Caco-2 (cell line): ENCODE results near the gene HADH. TPM values are rescaled to one million over a fixed set of nuclear protein-coding genes. Genes with fewer than 3 reads are reported as not detected.

Source experiments
- BruUV-seq: library from RNA; stranded (reverse); fragments of 400-500 nt; replicated peaks from 2 replicates; lab custom pipeline; 2021; lab: Mats Ljungman, UMichigan
- CTCF ChIA-PET: fragments of 300-600 bp; sonication (Branson Sonifier 250); formaldehyde crosslinking; loops from one replicate; lab custom pipeline; 2022; ENCODE audit warnings: antibody characterized with exemption; lab: Charles Lee
- POLR2A ChIA-PET: fragments of 300-600 bp; sonication (Branson Sonifier 250); formaldehyde crosslinking; loops from one replicate; lab custom pipeline; 2022; ENCODE audit warnings: antibody characterized with exemption; lab: Charles Lee
- DNase-seq, 2 experiments: peaks; one replicate each; pipeline versions ENCODE4 v3.0.0 to v3.0.0-alpha.2; 2020 to 2022
- H3K27me3 ChIP-seq: replicated peaks from 2 replicates; pipeline ENCODE4 v1.6.0; 2011; ENCODE audit warnings: low read length; ENCODE audit not compliant: control insufficient read depth, insufficient read depth
- H3K36me3 ChIP-seq: 2 replicates; pipeline ENCODE4 v1.5.1; 2011; ENCODE audit warnings: low read length; ENCODE audit not compliant: control insufficient read depth, insufficient read depth
- H3K4me1 ChIP-seq: fragments of 250-450 bp; sonication (Bioruptor Pico); 2 replicates; pipeline ENCODE4 v1.5.1; 2020; ENCODE audit warnings: mild to moderate bottlenecking
- H3K4me3 ChIP-seq: 2 replicates; pipeline ENCODE4 v1.5.1; 2011; ENCODE audit warnings: low read depth, mild to moderate bottlenecking, control low read depth, low read length
- H3K9me3 ChIP-seq: fragments of 250-450 bp; sonication (Bioruptor Pico); 2 replicates; pipeline ENCODE4 v1.5.1; 2020; ENCODE audit warnings: mild to moderate bottlenecking, moderate library complexity
- H3K27ac Mint-ChIP-seq: one replicate; pipeline ENCODE4 v1.8.0; 2022; ENCODE audit warnings: mixed read lengths; ENCODE audit not compliant: unreplicated experiment
- H3K27me3 Mint-ChIP-seq: one replicate; pipeline ENCODE4 v1.8.0; 2022; ENCODE audit warnings: mixed read lengths; ENCODE audit not compliant: insufficient read depth, unreplicated experiment
- H3K36me3 Mint-ChIP-seq: one replicate; pipeline ENCODE4 v1.8.0; 2022; ENCODE audit warnings: mild to moderate bottlenecking, mixed read lengths; ENCODE audit not compliant: insufficient read depth, unreplicated experiment
- H3K4me1 Mint-ChIP-seq: one replicate; pipeline ENCODE4 v1.8.0; 2022; ENCODE audit warnings: low read depth, mixed read lengths; ENCODE audit not compliant: unreplicated experiment
- H3K4me3 Mint-ChIP-seq: one replicate; pipeline ENCODE4 v1.8.0; 2022; ENCODE audit warnings: mild to moderate bottlenecking, moderate library complexity, mixed read lengths; ENCODE audit not compliant: unreplicated experiment
- H3K9me3 Mint-ChIP-seq: one replicate; pipeline ENCODE4 v1.8.0; 2022; ENCODE audit warnings: mixed read lengths; ENCODE audit not compliant: unreplicated experiment
- CTCF ChIP-seq, 2 experiments: fragments of 200-600 bp in 1 of 2; IDR thresholded peaks; 1 replicate in 1 of 2; 2 replicates in 1 of 2; pipeline versions ENCODE4 v1.5.1 to v1.8.0; 2011 to 2022; ENCODE audit warnings: antibody characterized with exemption in 1 of 2, control low read depth in 1 of 2, inconsistent platforms in 1 of 2, low read depth in 1 of 2, low read length in 1 of 2, mild to moderate bottlenecking in 1 of 2, moderate library complexity in 1 of 2; ENCODE audit not compliant: insufficient read depth in 1 of 2, severe bottlenecking in 1 of 2, unreplicated experiment in 1 of 2
- intact Hi-C: fragments of 100-400 bp; cut with micrococcal nuclease; formaldehyde crosslinking; loops from one replicate; pipeline ENCODE4 v1.10.0; 2022; ENCODE audit not compliant: unreplicated experiment
- total RNA-seq: library from RNA; stranded (reverse); gene quantifications from 2 replicates; pipeline ENCODE4 v1.2.3, GENCODE V29; 2022

Gene HADH
- total RNA-seq, 1 experiment from 2014 or later, result 35.8 TPM

GRCh38 chr4:108033348-108033747 is 43.7 kb downstream of the HADH start:
- intact Hi-C loops, result loop anchor here (5.0 kb wide), 1 partner anchor 459 kb away; no protein-coding TSS in a partner anchor
- TF ChIP-seq CTCF (IDR thresholded peaks at IDR 0.05; ENCODE audit: insufficient read depth in 1 of 2, low read depth in 1 of 2, low read length in 1 of 2, severe bottlenecking in 1 of 2, unreplicated experiment in 1 of 2), result no peak
- Histone ChIP-seq H3K9me3 (no peaks in the 10 kb centered on the region), H3K4me3 (no peak overlapping the region), H3K36me3 (peaks cover 2% of the 10 kb centered on the region; the same call in 1 of the 2 replicates), H3K4me1 (no peaks in the 10 kb centered on the region), H3K27me3 (no peaks in the 10 kb centered on the region)
- no peak overlapping the region for H3K4me3 Mint-ChIP-seq
- no peaks in the 10 kb centered on the region for H3K4me1 Mint-ChIP-seq
- ChIA-PET POLR2A (no interaction called here), CTCF (no interaction called here)
- H3K36me3 Mint-ChIP-seq, result peaks cover 5% of the 10 kb centered on the region
- no peak overlapping the region for H3K27ac Mint-ChIP-seq
- H3K27me3 Mint-ChIP-seq, result no peaks in the 10 kb centered on the region
- BruUV-seq, result no TSS peak
- H3K9me3 Mint-ChIP-seq, result no peaks in the 10 kb centered on the region
- DNase-seq, result no peak

- no TSS peak for BruUV-seq
- Histone ChIP-seq H3K36me3 (peaks cover 2% of the 10 kb centered on the region; the same call in 1 of the 2 replicates), H3K9me3 (no peaks in the 10 kb centered on the region), H3K4me1 (no peaks in the 10 kb centered on the region), H3K27me3 (no peaks in the 10 kb centered on the region), H3K4me3 (no peak overlapping the region)
- Mint-ChIP-seq H3K27ac (no peak overlapping the region), H3K4me3 (no peak overlapping the region), H3K27me3 (no peaks in the 10 kb centered on the region), H3K4me1 (no peaks in the 10 kb centered on the region), H3K9me3 (no peaks in the 10 kb centered on the region), H3K36me3 (peaks cover 5% of the 10 kb centered on the region)
- intact Hi-C loops, result loop anchor here (5.0 kb wide), 1 partner anchor 458 kb away; no protein-coding TSS in a partner anchor
- ChIA-PET CTCF (no interaction called here), POLR2A (no interaction called here)
- DNase-seq, result no peak
- no peak for TF ChIP-seq CTCF (IDR thresholded peaks at IDR 0.05; ENCODE audit: insufficient read depth in 1 of 2, low read depth in 1 of 2, low read length in 1 of 2, severe bottlenecking in 1 of 2, unreplicated experiment in 1 of 2)
Observed at GRCh38 chr4:108034565-108034964, 44.9 kb downstream of the HADH start.

GRCh38 chr4:108035691-108036090 is 46.0 kb downstream of the HADH start:
- DNase-seq, result no peak
- no peaks in the 10 kb centered on the region for H3K27me3 Mint-ChIP-seq
- POLR2A ChIA-PET, result no interaction called here
- H3K9me3 Mint-ChIP-seq, result no peaks in the 10 kb centered on the region
- CTCF ChIA-PET, result no interaction called here
- H3K36me3 Mint-ChIP-seq, result peaks cover 5% of the 10 kb centered on the region
- no peak overlapping the region for H3K27ac Mint-ChIP-seq
- intact Hi-C loops, result no loop called here
- BruUV-seq, result no TSS peak
- Histone ChIP-seq H3K9me3 (no peaks in the 10 kb centered on the region), H3K4me1 (no peaks in the 10 kb centered on the region), H3K36me3 (peaks cover 2% of the 10 kb centered on the region; the same call in 1 of the 2 replicates), H3K4me3 (no peak overlapping the region), H3K27me3 (no peaks in the 10 kb centered on the region)
- no peak overlapping the region for H3K4me3 Mint-ChIP-seq
- no peaks in the 10 kb centered on the region for H3K4me1 Mint-ChIP-seq
- no peak for TF ChIP-seq CTCF (IDR thresholded peaks at IDR 0.05; ENCODE audit: insufficient read depth in 1 of 2, low read depth in 1 of 2, low read length in 1 of 2, severe bottlenecking in 1 of 2, unreplicated experiment in 1 of 2)
